GM12865 (cell line): ENCODE measurements around the gene SLC24A3.

Experiments used
- DNase-seq: peaks from one replicate; pipeline ENCODE4 v3.0.0; 2010; ENCODE audit warnings: low read depth
- H3K4me3 ChIP-seq: 2 replicates; pipeline ENCODE4 v1.5.1; 2011; ENCODE audit warnings: mild to moderate bottlenecking, low read depth, low read length, control low read depth
- CTCF ChIP-seq: IDR thresholded peaks from 2 replicates; pipeline ENCODE4 v1.5.1; 2011; ENCODE audit warnings: low read length, control low read depth, low read depth, inconsistent platforms; ENCODE audit not compliant: insufficient read depth; ENCODE audit errors: missing control alignments

Gene SLC24A3

GRCh38 chr20:19528286-19529030 lies 316.0 kb downstream of the SLC24A3 start:
- no peak overlapping the region for H3K4me3 ChIP-seq
- no peak for DNase-seq
- no peak for TF ChIP-seq CTCF

GRCh38 chr20:19530006-19530405 lies 317.6 kb downstream of the SLC24A3 start:
- TF ChIP-seq CTCF: no peak
- DNase-seq: no peak
- H3K4me3 ChIP-seq: no peak overlapping the region

GRCh38 chr20:19531446-19531845 lies 319.0 kb downstream of the SLC24A3 start:
- no peak overlapping the region for H3K4me3 ChIP-seq
- no peak for TF ChIP-seq CTCF
- DNase-seq: no peak

- DNase-seq: no peak
- no peak for TF ChIP-seq CTCF
- no peak overlapping the region for H3K4me3 ChIP-seq
Measured at GRCh38 chr20:19538556-19538955, 326.1 kb downstream of the SLC24A3 start.

- TF ChIP-seq CTCF: no peak
- no peak overlapping the region for H3K4me3 ChIP-seq
- DNase-seq: no peak
Measured at GRCh38 chr20:19539191-19539590, 326.7 kb downstream of the SLC24A3 start.

- no peak for TF ChIP-seq CTCF
- no peak overlapping the region for H3K4me3 ChIP-seq
- no peak for DNase-seq
Measured at GRCh38 chr20:19540392-19540791, 327.9 kb downstream of the SLC24A3 start.

- no peak for DNase-seq
- no peak overlapping the region for H3K4me3 ChIP-seq
- TF ChIP-seq CTCF: no peak
Measured at GRCh38 chr20:19543101-19543500, 330.7 kb downstream of the SLC24A3 start.
